ENCODE data around the gene MYL12A. TPM values are rescaled to one million over a fixed set of nuclear protein-coding genes. Genes with fewer than 3 reads are reported as not detected.

The MYL12A gene
- total RNA-seq, 4 donors from 2014 or later, result 297 to 460 (median 380) TPM

GRCh38 chr18:3281456-3282400 is 34.1 kb downstream of the MYL12A start:
- Histone ChIP-seq H3K27me3 (no peaks in the 10 kb centered on the region), H3K9me3 (no peaks in the 10 kb centered on the region), H3K27ac (replicated peaks in 1 of 4) (peak overlapping the region in 3 of 4 donors; percentile 19 to 49 (median 23)), H3K4me1 (peaks cover 0 to 8% (median 6%) of the 10 kb centered on the region in 4 donors), H3K36me3 (peaks cover 11 to 26% (median 17%) of the 10 kb centered on the region in 4 donors), H3K4me3 (no peak overlapping the region)
- no peak for TF ChIP-seq POLR2A (IDR thresholded peaks at IDR 0.05; ENCODE audit: low read depth)
- peak; percentile 68 to 74 (median 72) for TF ChIP-seq CTCF (IDR thresholded peaks at IDR 0.05)
- TF ChIP-seq POLR2AphosphoS5 (IDR thresholded peaks at IDR 0.05), result no peak
- WGBS, result 23% methylated on average over 2 of the region's 2 CpGs
- DNase-seq (ENCODE audit: extremely low spot score), result no peak
- intact Hi-C loops (cut with DNase I), result loop anchor here (5.0 kb wide), 2 partner anchors 176 to 311 kb away; no protein-coding TSS in a partner anchor

- WGBS, result 82% methylated on average over 10 of the region's 10 CpGs
- intact Hi-C loops (cut with DNase I), result loop anchor here (1.0 to 5.0 kb wide), 3 partner anchors 174 to 385 kb away; no protein-coding TSS in a partner anchor
- no peak for DNase-seq (ENCODE audit: extremely low spot score)
- no peak overlapping the region for H3K4me3 ChIP-seq
- H3K27me3 ChIP-seq, result no peaks in the 10 kb centered on the region
- H3K27ac ChIP-seq (replicated peaks in 1 of 4), result peak overlapping the region in 3 of 4 donors; percentile 23 to 49 (median 35)
- H3K4me1 ChIP-seq, result peaks cover 0 to 8% (median 6%) of the 10 kb centered on the region in 4 donors
- H3K9me3 ChIP-seq, result no peaks in the 10 kb centered on the region
- TF ChIP-seq POLR2AphosphoS5 (IDR thresholded peaks at IDR 0.05), result no peak
- TF ChIP-seq POLR2A (IDR thresholded peaks at IDR 0.05; ENCODE audit: low read depth), result no peak
- no peak for TF ChIP-seq CTCF (IDR thresholded peaks at IDR 0.05)
- TF ChIP-seq EP300 (IDR thresholded peaks at IDR 0.05), result no peak
- H3K36me3 ChIP-seq, result peaks cover 0 to 10% (median 2%) of the 10 kb centered on the region in 4 donors
These were observed 35.8 kb downstream of the MYL12A start for GRCh38 chr18:3283253-3283863.

GRCh38 chr18:3283908-3284307 is 36.3 kb downstream of the MYL12A start:
- H3K9me3 ChIP-seq, result no peaks in the 10 kb centered on the region
- no peaks in the 10 kb centered on the region for H3K27me3 ChIP-seq
- H3K36me3 ChIP-seq, result peaks cover 0 to 4% (median 0%) of the 10 kb centered on the region in 4 donors
- no peak overlapping the region for H3K4me3 ChIP-seq
- intact Hi-C loops (cut with DNase I), result loop anchor here (1.0 to 5.0 kb wide), 3 partner anchors 173 to 384 kb away; no protein-coding TSS in a partner anchor
- 78% methylated on average over 7 of the region's 7 CpGs for WGBS
- DNase-seq (ENCODE audit: extremely low spot score), result no peak
- H3K27ac ChIP-seq (replicated peaks in 1 of 4), result peak overlapping the region in 1 of 4 donors; percentile 49
- TF ChIP-seq CTCF (IDR thresholded peaks at IDR 0.05), result no peak
- TF ChIP-seq POLR2A (IDR thresholded peaks at IDR 0.05; ENCODE audit: low read depth), result no peak
- no peak for TF ChIP-seq POLR2AphosphoS5 (IDR thresholded peaks at IDR 0.05)
- peaks cover 0 to 8% (median 6%) of the 10 kb centered on the region in 4 donors for H3K4me1 ChIP-seq

- Histone ChIP-seq H3K36me3 (no peaks in the 10 kb centered on the region), H3K4me3 (no peak overlapping the region), H3K9me3 (no peaks in the 10 kb centered on the region), H3K27me3 (no peaks in the 10 kb centered on the region), H3K27ac (replicated peaks in 1 of 4) (no peak overlapping the region), H3K4me1 (peaks cover 0 to 8% (median 6%) of the 10 kb centered on the region in 4 donors)
- TF ChIP-seq EP300 (IDR thresholded peaks at IDR 0.05) (no peak), CTCF (IDR thresholded peaks at IDR 0.05) (no peak)
- WGBS, result 95% methylated on average over 9 of the region's 9 CpGs
- intact Hi-C loops (cut with DNase I), result loop anchor here (5.0 kb wide), 2 partner anchors 173 to 308 kb away; no protein-coding TSS in a partner anchor
- DNase-seq (ENCODE audit: extremely low spot score), result no peak
These were observed 36.9 kb downstream of the MYL12A start for GRCh38 chr18:3284501-3284900.
